ENCODE data around the gene FSTL5.

Gene FSTL5

GRCh38 chr4:161629694-161630441 lies 533.9 kb downstream of the FSTL5 start:
- DNase-seq (ENCODE audit: low read depth) = peak; percentile 87
- TF ChIP-seq, protein P1, sequence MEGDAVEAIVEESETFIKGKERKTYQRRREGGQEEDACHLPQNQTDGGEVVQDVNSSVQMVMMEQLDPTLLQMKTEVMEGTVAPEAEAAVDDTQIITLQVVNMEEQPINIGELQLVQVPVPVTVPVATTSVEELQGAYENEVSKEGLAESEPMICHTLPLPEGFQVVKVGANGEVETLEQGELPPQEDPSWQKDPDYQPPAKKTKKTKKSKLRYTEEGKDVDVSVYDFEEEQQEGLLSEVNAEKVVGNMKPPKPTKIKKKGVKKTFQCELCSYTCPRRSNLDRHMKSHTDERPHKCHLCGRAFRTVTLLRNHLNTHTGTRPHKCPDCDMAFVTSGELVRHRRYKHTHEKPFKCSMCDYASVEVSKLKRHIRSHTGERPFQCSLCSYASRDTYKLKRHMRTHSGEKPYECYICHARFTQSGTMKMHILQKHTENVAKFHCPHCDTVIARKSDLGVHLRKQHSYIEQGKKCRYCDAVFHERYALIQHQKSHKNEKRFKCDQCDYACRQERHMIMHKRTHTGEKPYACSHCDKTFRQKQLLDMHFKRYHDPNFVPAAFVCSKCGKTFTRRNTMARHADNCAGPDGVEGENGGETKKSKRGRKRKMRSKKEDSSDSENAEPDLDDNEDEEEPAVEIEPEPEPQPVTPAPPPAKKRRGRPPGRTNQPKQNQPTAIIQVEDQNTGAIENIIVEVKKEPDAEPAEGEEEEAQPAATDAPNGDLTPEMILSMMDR (conservative IDR thresholded peaks at IDR 0.05; ENCODE audit: low read depth, low read length) = no peak
- no peak overlapping the region for H3K4me3 ChIP-seq (ENCODE audit: low read length)

DNA sequence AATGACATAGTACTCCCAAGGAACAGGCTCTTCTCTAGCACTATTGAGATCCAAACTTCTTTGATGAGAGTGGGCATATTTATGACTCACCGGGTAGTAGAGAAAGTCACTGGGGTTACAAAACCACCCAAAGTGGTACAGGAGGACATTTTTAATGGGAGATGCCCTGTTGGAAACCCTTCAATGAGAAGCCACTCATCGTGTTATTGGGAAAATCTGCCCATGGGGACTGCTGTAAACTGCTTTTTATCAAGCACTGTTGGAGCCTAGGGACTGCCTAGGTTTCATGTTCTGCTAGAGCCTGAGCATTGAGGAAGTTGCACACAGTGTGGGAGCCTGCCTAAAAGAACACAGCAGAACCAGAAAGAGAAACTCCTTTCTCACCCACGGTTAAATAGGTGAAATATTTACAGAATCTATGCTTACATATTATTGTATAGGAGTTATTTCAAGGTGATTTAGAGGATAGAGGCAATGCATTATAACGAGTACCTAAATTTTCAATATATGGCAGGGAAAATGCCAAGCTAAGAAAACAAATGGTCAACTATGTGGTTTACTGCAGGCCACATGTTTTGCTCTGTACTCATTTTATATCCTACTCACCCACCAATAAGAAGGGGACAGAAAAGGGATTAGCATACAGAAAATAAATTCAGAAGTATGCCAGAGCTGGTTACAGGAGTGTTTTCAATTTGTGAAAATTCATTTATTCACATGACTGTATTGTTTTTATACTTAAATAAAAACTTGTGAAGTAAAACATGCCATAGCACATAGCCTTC lies 559.1 kb downstream of the FSTL5 start:
- TF ChIP-seq, protein P1 (conservative IDR thresholded peaks at IDR 0.05; ENCODE audit: low read depth, low read length) = no peak
- no peak for DNase-seq (ENCODE audit: low read depth)
- no peak overlapping the region for H3K4me3 ChIP-seq (ENCODE audit: low read length)

DNA sequence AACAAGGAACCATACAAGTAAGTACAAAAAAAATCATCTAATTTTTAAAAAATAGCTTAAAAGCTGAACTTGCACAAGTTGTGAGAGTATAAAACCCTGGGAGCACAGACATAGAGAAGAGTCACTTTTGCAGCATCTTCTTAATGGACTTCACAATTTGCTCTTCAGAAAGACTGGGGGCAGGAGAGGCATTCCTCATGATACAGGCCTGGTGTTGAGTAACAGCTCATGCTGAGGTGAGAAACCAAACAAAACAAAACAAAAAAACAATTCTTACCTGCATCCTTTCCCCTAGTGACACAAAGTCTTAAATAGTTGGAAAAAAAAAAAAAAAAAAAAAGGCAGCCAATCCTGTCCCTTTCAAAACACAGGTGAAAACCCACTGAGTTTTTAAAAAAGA lies 562.8 kb downstream of the FSTL5 start:
- TF ChIP-seq, protein P1 (conservative IDR thresholded peaks at IDR 0.05; ENCODE audit: low read depth, low read length) = no peak
- DNase-seq (ENCODE audit: low read depth) = no peak
- no peak overlapping the region for H3K4me3 ChIP-seq (ENCODE audit: low read length)

DNA sequence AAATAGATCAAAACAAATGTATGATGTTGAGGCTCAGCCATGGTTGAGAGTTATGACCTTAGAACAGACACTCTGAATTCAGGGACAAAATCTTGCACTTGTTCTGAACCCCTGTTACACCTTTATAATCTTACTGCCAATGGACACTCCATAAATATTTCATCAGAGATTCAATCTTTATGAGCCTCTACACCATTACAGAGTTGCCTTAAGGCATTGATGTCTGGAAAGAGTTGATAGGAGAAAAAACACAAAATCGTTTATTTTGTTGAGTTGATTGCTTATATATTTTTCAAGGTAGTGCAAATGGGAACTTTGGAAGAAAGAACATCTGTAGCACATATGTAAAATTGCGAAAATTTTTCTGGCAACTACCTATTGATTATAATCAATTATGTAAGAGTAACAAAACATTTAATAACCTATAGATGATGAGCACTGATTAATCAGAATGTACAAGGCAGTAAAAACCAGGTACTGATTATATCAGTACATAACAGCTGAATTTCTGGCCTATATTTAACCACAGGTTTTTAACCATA lies 568.5 kb downstream of the FSTL5 start:
- TF ChIP-seq, protein P1 (conservative IDR thresholded peaks at IDR 0.05; ENCODE audit: low read depth, low read length) = no peak
- H3K4me3 ChIP-seq (ENCODE audit: low read length) = no peak overlapping the region
- DNase-seq (ENCODE audit: low read depth) = no peak

DNA sequence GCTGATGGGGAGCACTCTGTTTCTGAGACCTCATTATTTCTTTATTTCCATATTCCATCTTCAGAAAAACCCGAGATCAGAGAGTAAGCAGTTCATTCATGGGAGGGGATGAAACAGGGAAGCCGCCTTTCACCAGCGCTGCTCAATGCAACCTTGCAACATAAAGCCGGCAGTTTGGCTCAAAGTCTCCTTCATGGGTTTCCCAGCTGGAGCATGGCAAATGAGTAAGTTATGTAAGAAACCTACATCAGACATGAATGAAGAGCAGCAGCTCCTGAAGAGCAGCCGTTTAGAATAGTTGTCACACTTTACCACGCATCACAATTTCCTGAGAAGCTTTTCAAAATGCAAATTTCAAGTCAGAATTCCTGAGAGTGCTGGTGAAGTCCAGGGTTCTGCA lies 578.8 kb downstream of the FSTL5 start:
- H3K4me3 ChIP-seq (ENCODE audit: low read length) = no peak overlapping the region
- TF ChIP-seq, protein P1 (conservative IDR thresholded peaks at IDR 0.05; ENCODE audit: low read depth, low read length) = no peak
- no peak for DNase-seq (ENCODE audit: low read depth)

- TF ChIP-seq, protein P1 (conservative IDR thresholded peaks at IDR 0.05; ENCODE audit: low read depth, low read length) = no peak
- no peak for DNase-seq (ENCODE audit: low read depth)
- H3K4me3 ChIP-seq (ENCODE audit: low read length) = no peak overlapping the region
Observed at GRCh38 chr4:161583549-161583948, 580.3 kb downstream of the FSTL5 start.

Measured in retinal pigment epithelial cell (primary cell).